ENCODE measurements around the gene OR14K1. TPM values are rescaled to one million over a fixed set of nuclear protein-coding genes. Genes with fewer than 3 reads are reported as not detected.

Gene OR14K1
- total RNA-seq, 5 donors from 2014 or later (not counting 1 experiment from before 2014, with no cell fraction given) = not detected

DNA sequence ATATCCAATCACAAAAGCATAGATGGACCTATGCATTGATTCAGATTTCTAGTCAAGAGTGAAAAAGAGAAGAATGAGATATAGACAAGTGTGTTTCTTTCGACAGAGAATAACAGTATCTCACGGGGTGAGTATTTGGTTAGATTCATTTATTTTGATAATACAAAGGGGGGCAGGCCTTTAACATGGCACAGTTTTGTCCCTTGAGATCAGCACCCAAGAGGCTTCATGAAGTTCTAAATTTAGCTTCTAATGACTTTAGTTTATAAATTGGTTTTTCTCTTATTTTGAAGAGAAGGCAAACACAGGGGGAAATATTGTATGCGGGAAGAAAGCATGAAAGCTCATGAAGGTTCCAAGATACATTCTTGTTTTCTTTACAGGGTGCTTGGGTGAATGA lies 22.0 kb downstream of the OR14K1 start, which contains the start of gene OR1C1:
TSS of gene OR1C1 (minus strand) at position 101 of the 400 bp plus-strand sequence. CDS start 2,150 bp downstream, outside the sequence.
- no peak within 1 kb of the TSS for H3K4me3 Mint-ChIP-seq
- peaks cover 0 to 6% (median 3%) of the 10 kb centered on the region in 3 donors for H3K9me3 Mint-ChIP-seq
- 100% methylated on average over 2 of the region's 3 CpGs for WGBS (ENCODE audit: insufficient coverage)

GRCh38 chr1:247769603-247770002 lies 31.2 kb downstream of the OR14K1 start:
- H3K4me3 Mint-ChIP-seq = no peak overlapping the region
- POLR2A ChIA-PET = no interaction called here

More for the DNA sequence above, 22.0 kb downstream of the OR14K1 start, which contains the start of gene OR1C1:
- DNase-seq (no peak), ATAC-seq (replicated peaks in 1 of 4) (no peak)
- H3K27ac ChIP-seq (ENCODE audit: low read length) = no peak within 1 kb of the TSS
- H3K4me1 Mint-ChIP-seq = no peaks in the 10 kb centered on the region
- H3K4me3 ChIP-seq (ENCODE audit: control insufficient read depth in 1 of 2, extremely low read depth in 1 of 2, low read length in 1 of 2) = no peak within 1 kb of the TSS
- ChIA-PET POLR2A (no interaction called here), CTCF (no interaction called here)
- no peak within 1 kb of the TSS for H3K27ac Mint-ChIP-seq
- no peaks in the 10 kb centered on the region for H3K36me3 Mint-ChIP-seq
- peaks cover 0 to 6% of the 10 kb centered on the region in 2 donors for H3K27me3 Mint-ChIP-seq
- H3K9me3 ChIP-seq = no peaks in the 10 kb centered on the region
- no peaks in the 10 kb centered on the region for H3K36me3 ChIP-seq (ENCODE audit: control insufficient read depth in 2 of 2, extremely low read depth in 1 of 2, insufficient read depth in 1 of 2, low read length in 1 of 2)
- H3K4me1 ChIP-seq (ENCODE audit: control insufficient read depth in 1 of 2, extremely low read depth in 1 of 2, insufficient read depth in 2 of 2, low read length in 2 of 2) = no peaks in the 10 kb centered on the region
- H3K27me3 ChIP-seq (replicated peaks in 1 of 2; ENCODE audit: control insufficient read depth in 2 of 2, extremely low read depth in 1 of 2, insufficient read depth in 2 of 2, low read length in 1 of 2) = no peaks in the 10 kb centered on the region

More at GRCh38 chr1:247769603-247770002, 31.2 kb downstream of the OR14K1 start:
- Histone ChIP-seq H3K27ac (ENCODE audit: low read length) (no peak overlapping the region), H3K9me3 (no peaks in the 10 kb centered on the region), H3K36me3 (ENCODE audit: control insufficient read depth in 2 of 2, extremely low read depth in 1 of 2, insufficient read depth in 1 of 2, low read length in 1 of 2) (no peaks in the 10 kb centered on the region), H3K4me1 (ENCODE audit: control insufficient read depth in 1 of 2, extremely low read depth in 1 of 2, insufficient read depth in 2 of 2, low read length in 2 of 2) (no peaks in the 10 kb centered on the region), H3K4me3 (ENCODE audit: control insufficient read depth in 1 of 2, extremely low read depth in 1 of 2, low read length in 1 of 2) (no peak overlapping the region), H3K27me3 (replicated peaks in 1 of 2; ENCODE audit: control insufficient read depth in 2 of 2, extremely low read depth in 1 of 2, insufficient read depth in 2 of 2, low read length in 1 of 2) (no peaks in the 10 kb centered on the region)
- no peak overlapping the region for H3K27ac Mint-ChIP-seq
- CTCF ChIA-PET = no interaction called here
- H3K4me1 Mint-ChIP-seq = no peaks in the 10 kb centered on the region
- DNase-seq = no peak
- ATAC-seq (replicated peaks in 1 of 4) = no peak
- H3K9me3 Mint-ChIP-seq = peaks cover 0 to 7% (median 0%) of the 10 kb centered on the region in 3 donors
- H3K27me3 Mint-ChIP-seq = peaks cover 0 to 4% of the 10 kb centered on the region in 2 donors
- H3K36me3 Mint-ChIP-seq = no peaks in the 10 kb centered on the region

Other genes starting within 250 kb of the OR14K1 start
- not detected for gene OR2C3, start 202.2 kb upstream of the OR14K1 start, total RNA-seq
- gene GCSAML, start 189.5 kb upstream of the OR14K1 start, total RNA-seq = under 1 TPM in 4 of 5 donors, not detected in 1; 0.26 to 0.85 (median 0.36) TPM
- not detected for gene OR2G2, start 150.3 kb upstream of the OR14K1 start, total RNA-seq
- gene OR2G3, start 133.0 kb upstream of the OR14K1 start, total RNA-seq = not detected
- gene OR13G1, start 58.9 kb upstream of the OR14K1 start, total RNA-seq = not detected
- not detected for gene OR6F1, start 22.0 kb upstream of the OR14K1 start, total RNA-seq
- gene OR14A2, start 9.5 kb downstream of the OR14K1 start, total RNA-seq = not detected
- gene OR1C1, start 21.9 kb downstream of the OR14K1 start, total RNA-seq = not detected
- not detected for gene OR14A16, start 85.5 kb downstream of the OR14K1 start, total RNA-seq
- gene OR11L1, start 103.3 kb downstream of the OR14K1 start, total RNA-seq = not detected
- gene TRIM58, start 118.6 kb downstream of the OR14K1 start, total RNA-seq = under 1 TPM; 0.21 to 0.65 (median 0.46) TPM
- gene OR2W3, start 157.0 kb downstream of the OR14K1 start, total RNA-seq = not detected
- not detected for gene OR2T8, start 181.6 kb downstream of the OR14K1 start, total RNA-seq
- gene OR2AJ1, start 186.3 kb downstream of the OR14K1 start, total RNA-seq = not detected
- gene OR2L8, start 210.2 kb downstream of the OR14K1 start, total RNA-seq = 1 to 10 TPM in 2 of 5 donors, not detected in 3; 1.2 TPM
- gene OR2AK2, start 226.6 kb downstream of the OR14K1 start, total RNA-seq = under 1 TPM in 2 of 5 donors, not detected in 3; 0.33 to 0.49 TPM